ENCODE measurements around the gene LMBRD1. TPM values are rescaled to one million over a fixed set of nuclear protein-coding genes. Genes with fewer than 3 reads are reported as not detected.

LMBRD1 gene
- total and polyA plus RNA-seq, 2 of the 4 experiments (the other 2 are of a cell fraction), result 3.9 to 8.7 TPM

GRCh38 chr6:69790629-69791028, 6.2 kb downstream of the LMBRD1 start:
- Histone ChIP-seq H4K5ac (ENCODE audit: low read depth, low read length) (no peak overlapping the region), H3K4me1 (ENCODE audit: control insufficient read depth, insufficient read depth, low read length) (no peaks in the 10 kb centered on the region), H2BK15ac (ENCODE audit: low read depth, low read length) (no peak overlapping the region), H3K79me1 (ENCODE audit: low read depth in 1 of 2, low read length in 2 of 2) (no peaks in the 10 kb centered on the region; a peak in 1 of 4 replicates), H3K9ac (ENCODE audit: low read depth, low read length) (no peak overlapping the region), H4K8ac (ENCODE audit: low read depth in 2 of 2, low read length in 2 of 2) (no peak overlapping the region), H3K18ac (ENCODE audit: low read depth, low read length) (no peak overlapping the region), H3K56ac (ENCODE audit: extremely low read depth, insufficient read depth, low read length) (no peak overlapping the region), H2AFZ (replicated peaks; ENCODE audit: low read length, poor library complexity) (no peak overlapping the region), H3K14ac (replicated peaks; ENCODE audit: low read depth, low read length) (no peak overlapping the region), H2BK20ac (ENCODE audit: low read depth, low read length) (no peak overlapping the region), H2AK5ac (ENCODE audit: low read depth, low read length) (no peak overlapping the region), H3K27ac (ENCODE audit: insufficient read depth, low read length) (no peak overlapping the region), H3K23ac (ENCODE audit: low read depth, low read length) (no peak overlapping the region), H3K36me3 (ENCODE audit: control insufficient read depth, insufficient read depth, low read length) (no peaks in the 10 kb centered on the region), H3K4ac (ENCODE audit: low read depth, low read length) (no peak overlapping the region), H3K9me3 (ENCODE audit: control insufficient read depth, insufficient read depth, low read length) (no peaks in the 10 kb centered on the region), H2BK120ac (ENCODE audit: low read depth, low read length) (no peak overlapping the region), H4K91ac (ENCODE audit: insufficient read depth, low read depth, low read length) (no peak overlapping the region), H2AK9ac (replicated peaks; ENCODE audit: low read depth, low read length, poor library complexity) (no peak overlapping the region), H3K4me2 (ENCODE audit: low read depth, low read length) (no peak overlapping the region), H3K9me1 (ENCODE audit: insufficient read depth, low read length) (no peaks in the 10 kb centered on the region), H4K20me1 (ENCODE audit: insufficient read depth, low read length) (no peaks in the 10 kb centered on the region), H3K4me3 (ENCODE audit: insufficient read depth, low read depth, low read length) (no peak overlapping the region), H2BK5ac (ENCODE audit: low read depth, low read length, poor library complexity, severe bottlenecking) (no peak overlapping the region), H3K27me3 (ENCODE audit: control insufficient read depth, insufficient read depth, low read length) (no peaks in the 10 kb centered on the region)
- no peak for ATAC-seq (ENCODE audit: low read depth)
- WGBS, 2 experiments (ENCODE audit: extremely low coverage in 2 of 2, insufficient read length in 1 of 2), result no CpG with 5 or more reads among the region's 2 CpGs
- no peak for DNase-seq
- intact Hi-C loops (cut with micrococcal nuclease), result no loop called here
- TF ChIP-seq ELK1 (IDR thresholded peaks at IDR 0.05; ENCODE audit: borderline replicate concordance, low read depth, low read length) (no peak), MXI1 (IDR thresholded peaks at IDR 0.05; ENCODE audit: borderline replicate concordance, low read depth, low read length) (no peak), NFE2L2 (IDR thresholded peaks at IDR 0.05; ENCODE audit: low read depth, low read length) (no peak), MAFK (IDR thresholded peaks at IDR 0.05; ENCODE audit: low read depth, low read length) (no peak), CTCF (conservative IDR thresholded peaks at IDR 0.05; ENCODE audit: low read depth, low read length) (no peak), MAZ (IDR thresholded peaks at IDR 0.05; ENCODE audit: borderline replicate concordance, low read depth, low read length) (no peak)
- no TSS peak for BruUV-seq (replicated peaks)
- CTCF ChIA-PET, result no interaction called here
- dilution Hi-C loops (cut with HindIII; ENCODE audit: low sequenced_read_pairs, unreplicated experiment), result no loop called here
- POLR2A ChIA-PET (ENCODE audit: unreplicated experiment), result no interaction called here
- in situ Hi-C loops (cut with MboI; ENCODE audit: low sequenced_read_pairs), result no loop called here
